Fibroblast of lung (primary cell): ENCODE measurements around the gene SMAD3. TPM values are rescaled to one million over a fixed set of nuclear protein-coding genes. Genes with fewer than 3 reads are reported as not detected.

ENCODE experiments used
- DNase-seq, 2 donors: peaks; one replicate each; pipeline versions ENCODE4 v3.0.0 to v3.0.0-alpha.2; 2010; ENCODE audit warnings: low read depth in 2 of 2
- H2AFZ ChIP-seq: 2 replicates; pipeline ENCODE4 v1.5.1; 2012; ENCODE audit warnings: low read length, control low read depth, inconsistent platforms
- H3K27ac ChIP-seq: 2 replicates; pipeline ENCODE4 v1.5.1; 2011; ENCODE audit warnings: low read length, control low read depth; ENCODE audit not compliant: insufficient read depth
- H3K27me3 ChIP-seq: 2 replicates; pipeline ENCODE4 v1.5.1; 2011; ENCODE audit warnings: mild to moderate bottlenecking, low read length; ENCODE audit not compliant: control insufficient read depth, insufficient read depth
- H3K36me3 ChIP-seq: 2 replicates; pipeline ENCODE4 v1.5.1; 2011; ENCODE audit warnings: low read length; ENCODE audit not compliant: control insufficient read depth, insufficient read depth
- H3K4me1 ChIP-seq: 2 replicates; pipeline ENCODE4 v1.5.1; 2011; ENCODE audit warnings: low read length; ENCODE audit not compliant: control insufficient read depth, insufficient read depth; ENCODE audit errors: extremely low read depth
- H3K4me2 ChIP-seq: 2 replicates; pipeline ENCODE4 v1.5.1; 2011; ENCODE audit warnings: low read length, control low read depth; ENCODE audit not compliant: insufficient read depth; ENCODE audit errors: extremely low read depth
- H3K4me3 ChIP-seq, 4 experiments: fragments of 200-600 bp in 1 of 4; sonication (generic) in 1 of 4; replicated peaks in 1 of 4; 2 replicates each; pipeline ENCODE4 v1.5.1; 2011 to 2016; ENCODE audit warnings: low read length in 4 of 4, low read depth in 3 of 4, mild to moderate bottlenecking in 3 of 4, control low read depth in 2 of 4, inconsistent platforms in 1 of 4, mixed read lengths in 1 of 4; ENCODE audit not compliant: insufficient read depth in 1 of 4; ENCODE audit errors: control extremely low read depth in 1 of 4
- H3K79me2 ChIP-seq: 2 replicates; pipeline ENCODE4 v1.5.1; 2012; ENCODE audit warnings: mild to moderate bottlenecking, low read length, inconsistent platforms; ENCODE audit not compliant: control insufficient read depth, insufficient read depth
- H3K9ac ChIP-seq: 2 replicates; pipeline ENCODE4 v1.5.1; 2011; ENCODE audit warnings: mild to moderate bottlenecking, low read length, control low read depth; ENCODE audit not compliant: insufficient read depth
- H3K9me3 ChIP-seq: 2 replicates; pipeline ENCODE4 v1.5.1; 2012; ENCODE audit warnings: low read depth, low read length; ENCODE audit not compliant: control insufficient read depth, insufficient read depth
- H4K20me1 ChIP-seq: 2 replicates; pipeline ENCODE4 v1.5.1; 2011; ENCODE audit warnings: low read length; ENCODE audit not compliant: control insufficient read depth, insufficient read depth; ENCODE audit errors: extremely low read depth
- EZH2 ChIP-seq: IDR thresholded peaks from 2 replicates; pipeline ENCODE4 v1.5.1; 2012; ENCODE audit warnings: low read length, control low read depth, mild to moderate bottlenecking; ENCODE audit errors: missing control alignments
- polyA plus RNA-seq, 2 donors: library from polyadenylated mRNA; depleted of rRNA in 1 of 2; stranded (reverse) in 1 of 2; unstranded in 1 of 2; fragments of >200 nt; gene quantifications; 2 replicates each; pipeline ENCODE4 v1.2.1, GENCODE V29; 2011 to 2012; ENCODE audit warnings: missing spikeins in 1 of 2
- total RNA-seq: library from RNA; depleted of rRNA; stranded (reverse); fragments of >200 nt; gene quantifications from 2 replicates; pipeline ENCODE4 v1.2.1, GENCODE V29; 2014
- TF ChIP-seq, protein P1 (sequence below), 2 donors: IDR thresholded peaks in 1 of 2; conservative IDR thresholded peaks in 1 of 2; 1 replicate in 1 of 2; 2 replicates in 1 of 2; pipeline ENCODE4 v1.5.1; 2011 to 2012; ENCODE audit warnings: low read length in 2 of 2, control low read depth in 1 of 2, inconsistent platforms in 1 of 2, low read depth in 1 of 2, mild to moderate bottlenecking in 1 of 2

SMAD3 gene
- total and polyA plus RNA-seq, 2 donors (not counting 1 experiment from before 2014, with no cell fraction given) = 69.9 to 173 TPM

DNA sequence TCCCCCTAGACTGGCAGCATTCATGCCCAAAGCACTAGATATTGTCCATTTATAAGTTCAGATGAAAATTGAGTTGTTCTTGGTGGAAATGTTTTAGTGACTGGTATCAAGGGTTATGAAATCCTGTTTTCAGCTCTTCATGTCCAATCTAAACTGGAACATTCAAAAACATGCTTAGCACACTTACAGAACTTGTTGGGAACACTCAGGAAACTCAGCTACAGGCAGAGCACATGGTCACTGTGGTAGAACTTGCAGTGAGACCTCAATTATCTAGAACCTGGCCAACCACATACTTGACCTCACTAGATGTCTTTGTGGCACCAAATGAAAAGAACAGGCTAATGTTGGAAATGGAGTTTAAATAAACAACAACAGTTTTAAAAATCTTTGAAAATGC is 88.8 kb downstream of the SMAD3 start:
- Histone ChIP-seq H4K20me1 (no peaks in the 10 kb centered on the region), H3K4me2 (no peak overlapping the region), H3K27me3 (no peaks in the 10 kb centered on the region), H3K27ac (peak overlapping the region; percentile 15), H3K9ac (no peak overlapping the region), H2AFZ (no peak overlapping the region), H3K36me3 (peaks cover 29% of the 10 kb centered on the region), H3K4me1 (peaks cover 22% of the 10 kb centered on the region), H3K4me3 (no peak overlapping the region), H3K9me3 (no peaks in the 10 kb centered on the region), H3K79me2 (peaks cover 86% of the 10 kb centered on the region)
- DNase-seq = no peak
- TF ChIP-seq, protein P1, sequence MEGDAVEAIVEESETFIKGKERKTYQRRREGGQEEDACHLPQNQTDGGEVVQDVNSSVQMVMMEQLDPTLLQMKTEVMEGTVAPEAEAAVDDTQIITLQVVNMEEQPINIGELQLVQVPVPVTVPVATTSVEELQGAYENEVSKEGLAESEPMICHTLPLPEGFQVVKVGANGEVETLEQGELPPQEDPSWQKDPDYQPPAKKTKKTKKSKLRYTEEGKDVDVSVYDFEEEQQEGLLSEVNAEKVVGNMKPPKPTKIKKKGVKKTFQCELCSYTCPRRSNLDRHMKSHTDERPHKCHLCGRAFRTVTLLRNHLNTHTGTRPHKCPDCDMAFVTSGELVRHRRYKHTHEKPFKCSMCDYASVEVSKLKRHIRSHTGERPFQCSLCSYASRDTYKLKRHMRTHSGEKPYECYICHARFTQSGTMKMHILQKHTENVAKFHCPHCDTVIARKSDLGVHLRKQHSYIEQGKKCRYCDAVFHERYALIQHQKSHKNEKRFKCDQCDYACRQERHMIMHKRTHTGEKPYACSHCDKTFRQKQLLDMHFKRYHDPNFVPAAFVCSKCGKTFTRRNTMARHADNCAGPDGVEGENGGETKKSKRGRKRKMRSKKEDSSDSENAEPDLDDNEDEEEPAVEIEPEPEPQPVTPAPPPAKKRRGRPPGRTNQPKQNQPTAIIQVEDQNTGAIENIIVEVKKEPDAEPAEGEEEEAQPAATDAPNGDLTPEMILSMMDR (conservative IDR thresholded peaks at IDR 0.05 in 1 of 2, IDR thresholded peaks at IDR 0.05 in 1 of 2; ENCODE audit: low read depth in 1 of 2, low read length in 2 of 2) = no peak
- no peak for TF ChIP-seq EZH2

DNA sequence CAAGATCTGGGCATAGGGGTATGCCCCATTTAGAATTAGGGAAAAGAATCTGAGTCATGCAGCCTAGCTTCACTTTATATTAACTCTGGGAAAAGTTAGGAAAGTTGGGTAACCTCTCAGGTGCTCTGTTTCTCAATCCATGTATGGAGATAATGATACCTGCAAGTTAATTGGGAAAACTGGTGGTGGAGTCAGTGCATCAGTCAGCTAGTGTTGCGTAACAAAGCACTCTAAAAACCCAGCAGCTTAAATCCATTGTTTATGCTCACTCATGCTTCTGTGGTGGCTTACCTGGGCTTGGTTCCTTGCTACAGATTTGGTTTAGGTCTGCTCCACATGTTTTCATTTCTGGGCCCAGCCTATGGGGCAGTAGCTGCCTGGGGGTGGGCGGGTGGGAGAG is 91.0 kb downstream of the SMAD3 start:
- Histone ChIP-seq H3K9me3 (no peaks in the 10 kb centered on the region), H3K79me2 (peaks cover 96% of the 10 kb centered on the region), H3K4me2 (no peak overlapping the region), H3K27ac (no peak overlapping the region), H3K4me3 (no peak overlapping the region), H3K9ac (no peak overlapping the region), H4K20me1 (no peaks in the 10 kb centered on the region), H2AFZ (no peak overlapping the region), H3K27me3 (no peaks in the 10 kb centered on the region), H3K4me1 (peaks cover 13% of the 10 kb centered on the region), H3K36me3 (peaks cover 28% of the 10 kb centered on the region)
- no peak for TF ChIP-seq EZH2
- TF ChIP-seq, protein P1 (conservative IDR thresholded peaks at IDR 0.05 in 1 of 2, IDR thresholded peaks at IDR 0.05 in 1 of 2; ENCODE audit: low read depth in 1 of 2, low read length in 2 of 2) = no peak
- DNase-seq = no peak

DNA sequence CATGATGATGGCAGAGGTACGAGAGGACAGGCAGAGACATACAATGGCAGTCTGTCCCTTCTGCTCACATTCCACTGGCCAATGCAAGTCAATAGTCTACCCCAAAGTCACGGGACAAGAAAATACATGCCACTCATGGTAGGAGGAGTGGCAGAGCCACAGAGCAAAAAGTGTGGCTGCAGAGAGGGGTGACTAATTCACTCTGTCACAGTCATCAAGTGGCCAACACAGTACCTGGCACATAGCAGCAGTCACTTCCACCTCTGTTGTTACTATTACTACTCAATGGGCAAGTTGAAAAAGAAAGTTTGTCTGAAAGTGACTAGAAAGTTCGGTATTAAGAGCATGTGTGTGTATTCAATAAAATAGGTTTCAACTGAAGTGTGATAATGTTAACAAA is 91.4 kb downstream of the SMAD3 start:
- Histone ChIP-seq H2AFZ (no peak overlapping the region), H3K79me2 (peaks cover 96% of the 10 kb centered on the region), H3K27me3 (no peaks in the 10 kb centered on the region), H3K4me2 (no peak overlapping the region), H3K9me3 (no peaks in the 10 kb centered on the region), H3K4me1 (peaks cover 13% of the 10 kb centered on the region), H4K20me1 (no peaks in the 10 kb centered on the region), H3K4me3 (no peak overlapping the region), H3K27ac (no peak overlapping the region), H3K36me3 (peaks cover 28% of the 10 kb centered on the region), H3K9ac (no peak overlapping the region)
- DNase-seq = no peak
- no peak for TF ChIP-seq EZH2
- TF ChIP-seq, protein P1 (conservative IDR thresholded peaks at IDR 0.05 in 1 of 2, IDR thresholded peaks at IDR 0.05 in 1 of 2; ENCODE audit: low read depth in 1 of 2, low read length in 2 of 2) = no peak
